GM19372 (cell line): ENCODE measurements around the gene ZNF3.

Experiments
- ATAC-seq: cut with Tn5 transposase; IDR thresholded peaks from one replicate; pipeline ENCODE4 v1.9.1; 2021; ENCODE audit warnings: mild to moderate bottlenecking, low read depth, moderate library complexity; ENCODE audit not compliant: unreplicated experiment

Gene ZNF3

DNA sequence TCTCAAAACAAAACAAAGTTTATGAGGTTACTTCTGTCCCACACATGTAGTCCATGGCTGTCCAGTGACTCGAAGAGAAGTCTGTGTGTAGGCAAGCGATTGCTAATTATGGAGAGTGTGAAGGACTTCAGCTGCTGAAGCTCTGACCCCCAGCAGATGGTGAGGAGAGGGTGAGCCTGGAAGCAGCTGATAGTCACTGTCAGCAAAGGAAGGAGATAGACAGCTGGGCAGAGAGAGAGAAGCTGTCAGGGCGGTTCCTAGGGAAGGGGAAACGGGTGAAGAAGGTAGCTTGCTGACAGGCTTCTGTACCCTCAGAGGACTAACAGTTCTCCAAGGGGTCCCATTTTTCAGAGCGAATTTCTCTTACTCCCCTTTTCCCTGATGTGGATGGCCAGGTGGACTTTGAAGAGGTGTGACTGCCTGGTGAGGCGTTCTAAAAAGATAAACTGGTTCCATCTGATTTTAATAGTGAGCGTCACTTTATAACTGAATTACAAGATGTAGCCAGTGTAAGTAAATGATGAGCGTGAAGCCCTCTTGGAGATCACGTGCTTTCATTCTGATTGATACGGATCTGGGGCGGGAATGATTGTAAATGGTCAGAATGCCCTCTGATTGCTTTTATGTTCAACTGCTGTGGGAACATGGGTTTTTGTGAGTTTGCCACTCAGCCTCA lies 19.9 kb downstream of the ZNF3 start:
- ATAC-seq = no peak

DNA sequence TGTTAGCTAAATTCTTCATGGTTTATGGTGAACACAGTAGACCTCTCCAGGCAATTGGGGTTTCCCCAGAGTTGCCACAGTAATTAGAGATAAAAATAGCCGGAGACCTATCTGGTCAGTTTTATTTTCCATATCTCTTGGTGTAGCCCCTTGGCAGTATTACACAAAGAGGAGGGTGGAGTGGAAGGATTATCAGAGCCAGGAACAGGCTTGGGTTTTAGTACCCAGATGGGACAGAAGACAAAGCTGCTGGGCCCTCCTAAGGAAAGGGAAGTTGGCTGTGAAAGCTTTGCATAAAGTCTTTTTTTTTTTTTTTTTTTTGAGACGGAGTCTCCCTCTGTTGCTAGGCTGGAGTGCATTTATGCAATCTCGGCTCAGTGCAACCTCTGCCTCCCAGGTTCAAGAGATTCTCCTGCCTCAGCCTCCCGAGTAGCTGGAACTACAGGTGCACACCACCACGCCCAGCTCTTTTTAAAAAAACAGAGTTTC lies 22.2 kb downstream of the ZNF3 start:
- no peak for ATAC-seq

DNA sequence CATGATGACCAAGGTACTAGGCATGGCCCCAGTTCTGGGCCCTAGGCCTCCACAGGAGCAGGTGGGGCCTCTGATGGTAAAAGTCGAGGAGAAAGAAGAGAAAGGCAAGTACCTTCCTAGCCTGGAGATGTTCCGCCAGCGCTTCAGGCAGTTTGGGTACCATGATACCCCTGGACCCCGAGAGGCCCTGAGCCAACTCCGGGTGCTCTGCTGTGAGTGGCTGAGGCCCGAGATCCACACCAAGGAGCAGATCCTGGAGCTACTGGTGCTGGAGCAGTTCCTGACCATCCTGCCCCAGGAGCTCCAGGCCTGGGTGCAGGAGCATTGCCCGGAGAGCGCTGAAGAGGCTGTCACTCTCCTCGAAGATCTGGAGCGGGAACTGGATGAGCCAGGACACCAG lies 24.5 kb downstream of the ZNF3 start:
- ATAC-seq = no peak

DNA sequence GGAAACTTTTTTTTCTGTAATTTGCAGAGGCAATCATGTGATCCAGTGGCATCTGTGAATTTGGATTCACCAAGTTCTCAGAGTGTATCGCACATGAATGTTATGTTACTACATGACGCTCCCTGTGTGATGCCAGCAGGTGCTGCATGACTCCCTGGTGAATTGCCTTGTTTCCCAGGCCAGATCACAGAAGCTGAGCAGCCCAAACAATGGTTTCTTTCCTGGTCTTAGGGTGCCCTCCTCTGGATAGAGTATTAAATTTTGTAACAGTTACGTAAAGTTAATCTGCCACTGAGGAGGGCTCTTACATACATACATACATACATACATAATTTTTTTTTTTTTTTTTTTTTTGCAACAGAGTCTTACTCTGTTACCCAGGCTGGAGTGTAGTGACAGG lies 28.3 kb downstream of the ZNF3 start:
- ATAC-seq = no peak

DNA sequence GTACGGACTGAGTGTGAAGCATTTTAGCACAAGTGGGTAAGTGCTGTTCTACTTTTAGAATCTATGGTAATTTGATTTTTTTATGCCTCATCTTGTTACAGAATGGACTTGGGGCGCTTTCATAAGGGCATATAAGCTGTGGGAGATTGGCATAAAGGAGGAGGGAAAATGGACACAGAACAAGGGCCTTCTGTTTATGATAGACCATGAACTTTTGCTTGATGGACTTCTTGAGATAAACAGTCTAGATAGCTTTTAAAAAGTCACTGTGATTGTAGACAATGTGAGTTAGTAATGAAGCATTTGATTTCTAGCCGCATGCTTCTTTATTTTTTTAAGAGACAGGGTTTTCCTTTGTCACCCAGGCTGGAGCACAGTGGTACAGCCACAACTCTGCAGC lies 29.9 kb downstream of the ZNF3 start:
- no peak for ATAC-seq

DNA sequence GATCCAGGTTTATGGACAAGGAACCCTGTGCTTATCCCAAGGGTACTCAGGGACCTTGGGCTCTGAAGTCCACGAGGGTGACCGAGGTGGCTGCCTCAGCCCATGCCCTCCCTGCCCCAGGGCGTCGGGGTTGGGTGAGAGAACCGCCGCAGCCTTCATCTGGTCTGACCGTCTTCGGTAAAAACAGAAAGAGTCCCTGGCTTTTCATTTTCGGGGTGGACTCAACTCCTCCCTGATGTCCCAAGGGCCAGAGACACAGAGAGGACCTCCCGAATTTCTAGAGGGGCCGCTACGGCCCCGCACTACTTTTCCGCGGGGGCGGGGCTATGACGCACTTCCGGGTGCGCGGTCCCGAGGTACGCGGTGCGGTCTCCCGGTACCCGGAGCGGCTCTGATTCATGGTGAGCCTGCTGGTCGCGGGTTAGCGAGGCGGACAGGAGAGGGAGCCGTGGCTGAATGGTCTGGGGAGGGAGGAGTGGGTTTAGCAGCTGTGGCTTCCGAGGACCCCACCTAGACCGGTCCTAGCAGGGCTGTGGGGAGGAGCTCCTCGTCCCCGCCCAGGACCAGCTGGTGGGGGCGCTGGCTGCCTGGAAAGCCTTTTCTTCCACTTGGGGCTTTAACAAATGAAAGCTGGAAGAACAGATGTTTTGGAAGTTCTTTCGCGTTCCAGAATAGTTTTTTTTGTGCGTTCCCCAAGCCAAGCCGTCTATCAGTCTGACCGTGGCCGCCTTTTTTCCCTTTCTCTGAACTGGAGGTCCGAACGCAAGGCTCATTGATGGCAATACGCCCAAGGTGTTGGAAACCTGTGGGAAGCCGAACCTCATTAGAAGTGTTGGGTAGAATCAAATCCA lies 31.9 kb downstream of the ZNF3 start, which contains the start of gene ZSCAN21:
TSS of gene ZSCAN21 (plus strand) at position 334 of the 851 bp plus-strand sequence. CDS start 7,233 bp downstream, outside the sequence.
- ATAC-seq = peak; percentile 90

DNA sequence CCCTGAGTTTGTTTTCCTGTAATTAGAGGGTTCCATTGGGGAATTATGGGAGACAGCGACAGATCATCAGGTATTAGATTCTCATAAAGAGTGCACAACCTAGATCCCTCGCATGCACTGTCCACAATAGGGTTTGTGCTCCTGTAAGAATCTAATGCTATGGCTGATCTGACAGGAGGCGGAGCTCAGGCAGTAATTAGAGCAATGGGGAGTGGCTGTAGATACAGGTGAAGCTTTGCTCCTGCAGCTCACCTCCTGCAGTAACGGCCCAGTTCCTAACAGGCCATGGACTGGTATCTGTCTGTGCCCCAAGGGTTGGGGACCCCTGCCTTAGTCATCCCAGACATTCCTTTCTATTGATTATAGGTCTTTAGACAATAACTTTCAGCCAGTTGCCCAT lies 32.8 kb downstream of the ZNF3 start:
- no peak for ATAC-seq

DNA sequence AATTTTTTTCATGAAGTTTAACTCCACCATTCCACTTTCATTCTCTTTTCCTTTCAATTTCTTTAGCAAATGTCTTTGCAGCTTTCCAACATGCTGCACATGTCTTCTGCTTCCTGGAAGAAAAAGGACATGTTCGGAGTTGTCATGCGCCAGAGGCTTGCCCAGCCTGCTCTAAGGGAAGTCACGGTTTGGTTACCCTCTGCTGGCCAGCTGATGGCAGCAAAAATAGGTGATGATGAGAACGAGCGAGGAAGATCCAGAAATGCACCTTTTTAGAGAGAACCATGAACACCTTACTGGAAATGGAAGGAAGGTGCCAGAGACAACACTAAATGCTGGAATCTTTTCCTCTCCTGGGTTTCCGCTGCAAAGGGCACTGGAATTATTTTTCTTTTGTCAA lies 36.8 kb downstream of the ZNF3 start:
- ATAC-seq = no peak

DNA sequence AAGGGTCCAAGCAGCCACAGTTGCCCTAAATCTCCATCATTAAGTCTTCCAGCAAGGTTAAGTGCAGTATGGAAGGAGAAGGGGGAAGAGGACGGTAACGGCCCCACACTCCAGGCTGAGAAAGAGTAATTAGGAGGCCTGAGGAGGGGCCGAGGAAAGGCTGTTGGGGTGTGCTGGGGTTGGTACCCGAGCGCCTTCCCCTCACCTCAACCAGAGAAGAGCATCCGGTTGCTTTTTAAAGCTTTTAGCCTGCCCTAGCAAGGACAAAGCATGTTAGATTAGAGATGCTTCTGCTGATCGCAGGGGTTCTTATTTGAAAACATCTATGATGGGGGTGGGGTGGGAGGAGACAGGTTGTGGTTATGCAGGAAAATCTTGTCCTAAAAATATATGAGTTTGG lies 40.9 kb downstream of the ZNF3 start:
- no peak for ATAC-seq

DNA sequence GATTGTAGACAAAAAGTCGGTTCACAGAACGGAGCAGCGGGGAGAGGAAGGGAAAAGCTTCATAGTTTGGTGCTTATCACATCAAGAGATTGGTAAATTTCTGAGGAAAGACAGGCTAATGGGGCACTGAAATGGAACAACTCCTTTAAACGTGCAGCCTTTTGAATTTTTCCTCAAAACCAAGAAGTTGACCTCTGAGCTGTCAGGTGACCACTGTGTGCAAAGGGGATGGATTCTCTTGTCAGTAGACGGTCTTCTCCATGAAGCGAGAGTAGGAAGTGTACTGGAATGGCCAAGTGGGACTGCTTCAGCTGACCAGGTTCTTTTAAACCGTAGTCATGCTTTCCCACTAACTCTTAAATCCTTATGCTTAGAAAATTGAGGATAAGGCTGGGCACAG lies 43.2 kb downstream of the ZNF3 start:
- ATAC-seq = no peak

DNA sequence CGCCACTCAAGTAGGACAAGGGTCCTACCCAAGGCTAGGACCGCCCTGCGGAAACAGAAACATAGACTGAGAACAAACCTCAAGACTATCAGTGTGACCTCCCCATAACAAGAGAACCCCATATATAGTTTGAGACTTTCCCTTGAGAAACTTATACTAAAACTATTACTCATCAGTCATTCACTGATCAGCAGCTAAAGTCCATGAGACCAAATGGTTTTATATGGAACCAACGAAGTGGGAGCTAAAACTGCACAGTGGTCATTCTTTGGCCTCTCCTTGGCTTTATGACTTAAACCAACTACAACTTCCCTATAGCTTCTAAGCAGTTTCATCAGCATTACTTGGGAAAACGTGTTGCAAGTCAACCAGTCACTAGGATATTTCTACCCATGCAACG lies 45.6 kb downstream of the ZNF3 start:
- ATAC-seq = no peak

DNA sequence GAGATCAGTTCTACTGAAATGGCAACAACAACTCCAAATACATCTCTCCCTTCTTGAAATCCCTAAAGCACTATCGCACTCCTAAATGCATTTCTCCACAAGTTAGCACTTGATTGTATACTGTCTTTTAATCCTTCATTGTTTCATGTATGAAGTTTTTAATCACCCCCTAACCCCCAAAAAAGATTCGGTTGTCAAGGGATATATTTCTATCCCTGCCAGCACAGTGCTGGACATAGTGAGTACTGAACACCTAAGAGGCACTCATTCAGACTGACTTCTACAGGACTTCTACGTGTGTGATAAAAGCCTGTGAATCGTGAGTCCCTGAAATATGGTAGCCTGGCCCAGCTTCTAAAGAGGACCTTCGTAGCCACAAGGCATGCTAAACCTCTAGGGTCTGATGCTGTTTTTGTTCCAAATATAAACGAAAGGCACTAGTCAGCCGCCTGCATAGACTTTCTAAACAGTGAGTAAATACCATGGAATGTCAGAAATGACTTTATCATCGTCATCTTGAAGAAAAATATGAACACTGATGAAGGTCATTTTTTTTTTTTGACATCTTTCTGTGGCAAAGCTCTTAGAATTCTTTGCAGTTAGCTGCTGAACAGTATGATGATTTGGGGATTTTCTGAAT lies 46.5 kb downstream of the ZNF3 start:
- no peak for ATAC-seq

DNA sequence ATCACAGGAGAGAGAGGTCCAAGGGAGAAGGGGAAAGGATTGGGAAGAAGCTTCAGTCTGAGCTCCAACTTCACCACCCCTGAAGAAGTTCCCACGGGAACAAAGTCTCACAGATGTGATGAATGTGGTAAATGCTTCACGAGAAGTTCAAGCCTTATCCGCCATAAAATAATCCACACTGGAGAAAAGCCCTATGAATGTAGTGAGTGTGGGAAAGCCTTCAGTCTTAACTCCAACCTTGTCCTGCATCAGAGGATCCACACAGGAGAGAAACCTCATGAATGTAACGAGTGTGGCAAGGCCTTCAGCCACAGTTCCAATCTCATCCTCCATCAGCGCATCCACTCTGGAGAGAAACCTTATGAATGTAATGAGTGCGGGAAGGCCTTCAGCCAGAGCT lies 48.0 kb downstream of the ZNF3 start:
- ATAC-seq = no peak

DNA sequence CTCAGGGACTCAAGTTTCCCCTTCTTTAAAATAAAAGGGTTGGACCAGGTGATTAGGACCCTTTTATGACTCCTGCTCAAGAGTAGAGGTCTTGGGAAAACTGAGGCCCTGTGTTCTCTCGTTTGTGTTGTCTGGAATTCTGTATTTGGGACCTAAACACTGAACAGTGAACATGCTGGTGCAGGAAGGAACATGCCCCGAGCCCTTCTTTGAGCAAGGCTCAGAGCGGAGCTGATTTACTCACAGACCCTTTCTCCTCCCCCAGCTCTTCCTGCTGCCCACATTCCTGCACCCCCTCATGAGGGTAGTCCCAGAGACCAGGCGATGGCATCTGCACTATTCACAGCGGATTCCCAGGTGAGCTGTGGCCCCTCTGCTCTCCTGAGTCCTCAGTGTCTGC lies 51.9 kb downstream of the ZNF3 start:
- no peak for ATAC-seq

DNA sequence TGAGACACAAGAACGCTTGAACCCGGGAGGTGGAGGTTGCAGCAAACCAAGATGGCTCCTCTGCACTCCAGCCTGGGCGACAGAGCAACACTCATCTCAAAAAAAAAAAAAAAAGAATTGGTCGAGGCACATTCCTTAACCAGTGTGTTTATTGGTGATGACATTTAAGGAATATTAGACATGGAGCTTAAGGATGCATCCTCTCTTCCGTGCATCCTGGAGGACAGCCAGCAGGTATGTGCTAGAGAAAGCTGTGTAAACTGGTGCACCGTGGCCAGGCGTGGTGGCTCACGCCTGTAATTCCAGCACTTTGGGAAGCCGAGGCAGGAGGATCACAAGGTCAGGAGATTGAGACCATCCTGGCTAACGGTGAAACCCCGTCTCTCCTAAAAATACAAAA lies 54.3 kb downstream of the ZNF3 start:
- ATAC-seq = no peak

DNA sequence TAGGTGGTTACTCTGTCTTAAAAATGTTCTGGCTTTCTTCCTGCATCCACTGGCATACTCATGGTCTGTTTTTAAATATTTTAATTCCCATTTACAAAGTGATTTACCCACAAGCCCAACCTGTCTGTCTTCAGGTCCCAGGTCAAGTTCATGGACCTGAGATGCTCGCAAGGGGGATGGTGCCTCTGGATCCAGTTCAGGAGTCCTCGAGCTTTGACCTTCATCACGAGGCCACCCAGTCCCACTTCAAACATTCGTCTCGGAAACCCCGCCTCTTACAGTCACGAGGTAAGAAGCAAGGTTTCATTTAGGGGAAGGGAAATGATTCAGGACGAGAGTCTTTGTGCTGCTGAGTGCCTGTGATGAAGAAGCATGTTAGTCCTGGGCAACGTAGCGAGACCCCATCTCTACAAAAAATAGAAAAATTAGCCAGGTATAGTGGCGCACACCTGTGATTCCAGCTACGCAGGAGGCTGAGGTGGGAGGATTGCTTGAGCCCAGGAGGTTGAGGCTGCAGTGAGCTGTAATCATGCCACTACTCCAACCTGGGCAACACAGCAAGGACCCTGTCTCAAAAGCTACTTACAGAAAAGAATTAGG lies 57.4 kb downstream of the ZNF3 start:
- no peak for ATAC-seq

DNA sequence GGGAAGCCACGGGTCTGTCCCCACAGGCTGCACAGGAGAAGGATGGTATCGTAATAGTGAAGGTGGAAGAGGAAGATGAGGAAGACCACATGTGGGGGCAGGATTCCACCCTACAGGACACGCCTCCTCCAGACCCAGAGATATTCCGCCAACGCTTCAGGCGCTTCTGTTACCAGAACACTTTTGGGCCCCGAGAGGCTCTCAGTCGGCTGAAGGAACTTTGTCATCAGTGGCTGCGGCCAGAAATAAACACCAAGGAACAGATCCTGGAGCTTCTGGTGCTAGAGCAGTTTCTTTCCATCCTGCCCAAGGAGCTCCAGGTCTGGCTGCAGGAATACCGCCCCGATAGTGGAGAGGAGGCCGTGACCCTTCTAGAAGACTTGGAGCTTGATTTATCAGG lies 58.0 kb downstream of the ZNF3 start:
- ATAC-seq = no peak

DNA sequence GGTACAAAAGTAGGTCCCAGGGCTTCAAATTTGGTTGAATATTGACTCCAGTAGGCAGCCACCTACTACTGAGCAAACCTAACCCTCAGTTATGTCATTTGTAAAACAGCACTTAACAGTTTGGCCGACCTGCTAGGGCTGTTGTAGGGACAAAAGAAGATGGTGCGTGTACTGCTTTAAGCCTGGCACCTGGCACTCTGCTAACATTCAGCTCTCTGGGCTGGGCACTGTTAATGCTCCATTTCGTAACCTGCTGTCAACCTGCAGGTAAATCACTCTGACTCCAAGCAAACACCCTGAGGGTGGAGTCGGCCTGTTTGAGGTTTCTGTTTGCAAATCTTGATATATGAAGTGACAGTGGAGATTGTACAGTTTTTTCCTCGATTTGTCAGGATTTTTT lies 58.9 kb downstream of the ZNF3 start:
- no peak for ATAC-seq

DNA sequence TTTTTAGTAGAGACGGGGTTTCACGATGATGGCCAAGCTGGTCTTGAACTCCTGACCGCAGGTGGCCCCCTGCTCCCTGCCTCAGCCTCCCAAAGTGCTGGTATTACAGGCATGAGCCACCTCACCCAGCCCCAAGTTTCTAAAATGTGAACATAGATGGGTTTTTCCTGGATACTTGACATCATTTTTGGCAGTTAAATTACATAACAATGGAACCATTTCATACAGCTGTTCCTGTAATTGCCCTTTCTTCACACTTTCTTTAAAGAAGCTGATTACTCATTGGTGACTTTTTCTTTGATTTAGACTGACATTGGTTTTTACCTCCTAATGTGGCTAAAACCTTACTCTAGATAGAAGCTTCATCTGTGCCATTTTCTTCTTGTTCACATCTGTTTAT lies 60.2 kb downstream of the ZNF3 start:
- ATAC-seq = no peak
